Skeletal muscle satellite cell (primary cell): ENCODE measurements around the gene FAM3D.
"Not testable (repeated sequence)": the region's sequence is repeated elsewhere in the genome, so short reads cannot be mapped to it uniquely, and the experiment has no call there.

Source experiments
- H3K27me3 ChIP-seq: 2 replicates; pipeline ENCODE4 v1.7.0; 2013; ENCODE audit warnings: low read length; ENCODE audit not compliant: control insufficient read depth, insufficient read depth
- H3K36me3 ChIP-seq: 2 replicates; pipeline ENCODE4 v1.7.0; 2013; ENCODE audit warnings: mild to moderate bottlenecking, control low read depth, low read length; ENCODE audit not compliant: insufficient read depth
- H3K4me1 ChIP-seq: 2 replicates; pipeline ENCODE4 v1.7.0; 2013; ENCODE audit warnings: low read length; ENCODE audit not compliant: control insufficient read depth, insufficient read depth
- H3K4me2 ChIP-seq: 2 replicates; pipeline ENCODE4 v1.7.0; 2013; ENCODE audit warnings: mild to moderate bottlenecking, low read length
- H3K4me3 ChIP-seq: 2 replicates; pipeline ENCODE4 v1.7.0; 2013; ENCODE audit warnings: low read length
- H3K9ac ChIP-seq: 2 replicates; pipeline ENCODE4 v1.7.0; 2013; ENCODE audit warnings: mild to moderate bottlenecking, low read depth, low read length, moderate library complexity
- H3K9me3 ChIP-seq: replicated peaks from 2 replicates; pipeline ENCODE4 v1.7.0; 2013; ENCODE audit warnings: mild to moderate bottlenecking, control low read depth, low read length

The FAM3D gene

GRCh38 chr3:58681863-58682262 lies 15.3 kb upstream of the FAM3D start:
- Histone ChIP-seq H3K9ac (no peak overlapping the region), H3K9me3 (no peaks in the 10 kb centered on the region), H3K4me3 (no peak overlapping the region), H3K4me2 (no peak overlapping the region), H3K27me3 (no peaks in the 10 kb centered on the region), H3K4me1 (peaks cover 22% of the 10 kb centered on the region), H3K36me3 (no peaks in the 10 kb centered on the region)

- no peaks in the 10 kb centered on the region for H3K36me3 ChIP-seq
- no peak overlapping the region for H3K4me3 ChIP-seq
- H3K9ac ChIP-seq, result no peak overlapping the region
- no peaks in the 10 kb centered on the region for H3K27me3 ChIP-seq
- H3K4me2 ChIP-seq, result no peak overlapping the region
- H3K4me1 ChIP-seq, result peaks cover 22% of the 10 kb centered on the region
- no peaks in the 10 kb centered on the region for H3K9me3 ChIP-seq
Measured at GRCh38 chr3:58680879-58681525, 14.4 kb upstream of the FAM3D start.

- no peaks in the 10 kb centered on the region for H3K36me3 ChIP-seq
- H3K4me1 ChIP-seq, result peaks cover 22% of the 10 kb centered on the region
- no peaks in the 10 kb centered on the region for H3K27me3 ChIP-seq
- H3K4me2 ChIP-seq, result peak overlapping the region; percentile 35
- H3K9ac ChIP-seq, result peak overlapping the region; percentile 45
- H3K9me3 ChIP-seq, result no peaks in the 10 kb centered on the region
- H3K4me3 ChIP-seq, result no peak overlapping the region
Measured at GRCh38 chr3:58679974-58680666, 13.5 kb upstream of the FAM3D start.

GRCh38 chr3:58679446-58679845 lies 12.9 kb upstream of the FAM3D start:
- Histone ChIP-seq H3K4me1 (peaks cover 22% of the 10 kb centered on the region), H3K4me3 (no peak overlapping the region), H3K9ac (peak overlapping the region; percentile 6), H3K4me2 (peak overlapping the region; percentile 9), H3K36me3 (no peaks in the 10 kb centered on the region), H3K9me3 (no peaks in the 10 kb centered on the region), H3K27me3 (no peaks in the 10 kb centered on the region)

- peaks cover 18% of the 10 kb centered on the region for H3K4me1 ChIP-seq
- H3K9me3 ChIP-seq, H3K27me3 ChIP-seq, H3K36me3 ChIP-seq, H3K4me3 ChIP-seq, H3K4me2 ChIP-seq, H3K9ac ChIP-seq: not testable (repeated sequence)
Measured at GRCh38 chr3:58678177-58678970, 11.8 kb upstream of the FAM3D start.

- Histone ChIP-seq H3K9ac (no peak overlapping the region), H3K4me1 (no peaks in the 10 kb centered on the region), H3K4me3 (no peak overlapping the region), H3K9me3 (no peaks in the 10 kb centered on the region), H3K4me2 (no peak overlapping the region), H3K36me3 (no peaks in the 10 kb centered on the region), H3K27me3 (peaks cover 4% of the 10 kb centered on the region)
Measured at GRCh38 chr3:58672880-58673279, 6.3 kb upstream of the FAM3D start.

GRCh38 chr3:58672451-58672850 lies 5.9 kb upstream of the FAM3D start:
- Histone ChIP-seq H3K4me3 (no peak overlapping the region), H3K9ac (no peak overlapping the region), H3K36me3 (no peaks in the 10 kb centered on the region), H3K4me2 (no peak overlapping the region), H3K4me1 (no peaks in the 10 kb centered on the region), H3K9me3 (no peaks in the 10 kb centered on the region), H3K27me3 (peaks cover 4% of the 10 kb centered on the region)

- H3K4me3 ChIP-seq, result no peak overlapping the region
- H3K9ac ChIP-seq, result no peak overlapping the region
- no peaks in the 10 kb centered on the region for H3K36me3 ChIP-seq
- no peaks in the 10 kb centered on the region for H3K4me1 ChIP-seq
- H3K4me2 ChIP-seq, result no peak overlapping the region
- H3K9me3 ChIP-seq, result no peaks in the 10 kb centered on the region
- peaks cover 4% of the 10 kb centered on the region for H3K27me3 ChIP-seq
Measured at GRCh38 chr3:58670506-58671135, 4.0 kb upstream of the FAM3D start.

GRCh38 chr3:58668247-58668646 lies 1.7 kb upstream of the FAM3D start:
- no peaks in the 10 kb centered on the region for H3K4me1 ChIP-seq

GRCh38 chr3:58667704-58668103 lies 1.1 kb upstream of the FAM3D start:
- H3K9me3 ChIP-seq, result no peaks in the 10 kb centered on the region
- no peaks in the 10 kb centered on the region for H3K36me3 ChIP-seq
- no peak overlapping the region for H3K9ac ChIP-seq
- H3K4me2 ChIP-seq, result no peak overlapping the region
- peaks cover 4% of the 10 kb centered on the region for H3K27me3 ChIP-seq
- H3K4me3 ChIP-seq, result no peak overlapping the region
- H3K4me1 ChIP-seq, result no peaks in the 10 kb centered on the region

More at GRCh38 chr3:58668247-58668646, 1.7 kb upstream of the FAM3D start:
- no peak overlapping the region for H3K9ac ChIP-seq
- no peaks in the 10 kb centered on the region for H3K36me3 ChIP-seq
- H3K9me3 ChIP-seq, result no peaks in the 10 kb centered on the region
- peaks cover 4% of the 10 kb centered on the region for H3K27me3 ChIP-seq
- H3K4me2 ChIP-seq, result no peak overlapping the region
- H3K4me3 ChIP-seq, result no peak overlapping the region

GRCh38 chr3:58667229-58667628 lies 655 bp upstream of the FAM3D start:
- Histone ChIP-seq H3K4me1 (no peaks in the 10 kb centered on the region), H3K4me2 (no peak overlapping the region)

More at GRCh38 chr3:58667229-58667628, 655 bp upstream of the FAM3D start:
- H3K9ac ChIP-seq, result no peak overlapping the region
- H3K4me3 ChIP-seq, result no peak overlapping the region
- H3K9me3 ChIP-seq, result no peaks in the 10 kb centered on the region
- no peaks in the 10 kb centered on the region for H3K36me3 ChIP-seq
- H3K27me3 ChIP-seq, result peaks cover 4% of the 10 kb centered on the region
